Stimulated activated CD8-positive, alpha-beta memory T cell treated with anti-CD3 and anti-CD28 coated beads, Interleukin-7, amount 100 ng/mL, for 24 hours (primary cell): ENCODE measurements around the gene EIF4EBP2.

Experiments
- DNase-seq: peaks from one replicate; pipeline ENCODE4 v3.0.0-alpha.2; 2020; ENCODE audit warnings: low read depth

The EIF4EBP2 gene

DNA sequence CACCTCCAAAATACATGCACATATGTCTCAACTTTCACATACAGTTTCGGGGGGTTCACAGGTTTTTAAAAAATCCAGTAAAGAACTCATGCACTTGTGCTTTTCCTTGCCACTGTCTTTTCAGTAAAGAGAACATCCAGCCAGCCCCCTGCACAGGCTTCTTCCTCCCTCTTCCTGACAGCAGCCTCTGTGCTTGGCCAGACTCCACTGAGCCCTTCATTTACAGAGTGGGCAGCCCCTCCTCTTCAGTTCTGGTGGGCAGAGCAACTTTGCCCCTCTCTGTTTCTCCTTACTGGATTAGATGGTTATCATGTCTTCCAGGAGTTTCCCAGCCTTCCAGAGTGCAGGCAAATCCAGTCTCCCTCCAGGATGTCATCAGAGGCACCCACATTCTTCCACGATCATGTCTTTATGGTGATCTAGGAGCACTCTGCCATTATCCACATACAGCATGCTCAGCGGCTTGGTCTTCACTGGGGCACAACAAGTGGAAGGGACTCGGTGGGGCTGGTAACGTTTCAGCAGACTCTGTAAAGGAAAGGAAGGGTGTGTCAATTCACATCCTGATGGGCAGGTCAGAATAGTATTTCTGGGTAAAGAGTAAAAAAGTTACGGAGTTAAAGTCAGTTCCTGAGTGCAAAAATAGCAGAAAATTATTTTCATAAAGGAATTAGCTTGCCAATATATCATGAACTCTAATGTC lies 28.8 kb downstream of the EIF4EBP2 start:
- DNase-seq, result no peak

DNA sequence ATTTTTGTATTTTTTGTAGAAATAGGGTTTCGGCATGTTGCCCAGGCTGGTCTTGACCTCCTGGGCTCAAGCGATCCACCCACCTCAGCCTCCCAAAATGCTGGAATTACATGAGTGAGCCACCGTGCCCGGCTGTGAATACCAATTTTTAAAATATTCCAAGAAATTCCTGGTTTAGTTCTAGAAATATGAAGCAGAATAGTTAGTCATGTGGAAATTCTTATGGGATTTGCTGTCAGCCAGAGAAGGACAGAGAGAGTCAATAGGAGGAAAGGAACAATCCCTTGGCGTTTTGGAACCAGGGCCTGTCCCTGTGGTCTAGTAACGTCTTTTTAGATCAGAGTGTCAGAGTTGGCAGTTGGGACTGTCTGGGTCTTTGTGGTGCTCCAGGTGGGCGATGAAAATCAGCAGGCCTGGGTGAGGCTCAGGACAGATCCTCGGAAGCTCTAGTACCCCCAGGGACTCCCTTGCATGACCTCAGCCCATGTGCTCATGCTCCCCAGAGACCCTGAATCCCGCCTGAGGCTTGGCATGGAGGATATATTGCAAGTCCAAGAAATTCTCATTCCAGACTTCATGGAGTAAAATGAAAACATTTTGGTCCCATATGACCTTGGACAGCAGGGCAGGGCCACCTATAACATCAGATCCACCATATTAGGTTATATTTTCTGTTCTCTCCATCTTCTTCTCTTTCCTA lies 29.8 kb downstream of the EIF4EBP2 start:
- DNase-seq, result no peak

DNA sequence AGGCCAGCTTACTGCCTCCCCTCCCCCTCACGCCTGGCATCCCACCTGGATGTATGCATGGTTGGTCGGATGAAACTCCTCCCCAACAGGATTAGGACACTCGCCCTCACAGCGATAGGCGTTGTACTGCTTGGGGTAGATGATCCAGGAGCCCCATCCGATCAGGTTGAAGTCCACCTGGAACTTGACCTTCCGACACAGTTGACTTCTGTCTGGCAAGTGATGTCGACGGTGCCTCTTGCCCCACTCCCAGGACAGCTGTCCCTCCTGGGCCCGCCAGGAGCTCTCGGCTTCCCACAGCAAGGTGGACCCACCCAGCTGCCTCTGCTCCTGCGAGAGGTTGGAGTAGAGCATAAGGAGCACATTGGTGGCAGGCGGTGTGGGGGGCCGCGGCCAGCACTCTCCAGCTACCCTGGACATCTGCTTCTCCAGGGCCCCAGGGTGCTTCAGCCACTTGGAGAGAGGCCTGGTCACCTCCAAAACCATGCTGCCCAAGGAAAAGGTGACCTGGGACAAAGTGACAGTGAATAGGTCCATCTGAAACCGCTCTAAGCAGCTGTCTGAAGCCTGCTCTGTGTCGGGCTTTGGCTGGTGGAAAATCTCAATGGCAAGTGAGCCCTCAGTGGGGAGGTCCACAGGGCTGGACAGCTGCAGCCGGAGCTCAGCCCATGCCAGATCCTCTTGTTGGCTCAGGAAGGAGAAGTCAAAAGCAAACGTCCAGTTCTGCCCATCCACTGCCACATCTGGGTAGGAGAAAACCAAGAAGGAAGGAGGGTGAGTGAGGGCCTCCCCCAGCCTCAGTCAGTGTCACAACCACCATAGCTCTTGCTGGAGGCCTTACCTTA lies 31.5 kb downstream of the EIF4EBP2 start:
- DNase-seq, result no peak

DNA sequence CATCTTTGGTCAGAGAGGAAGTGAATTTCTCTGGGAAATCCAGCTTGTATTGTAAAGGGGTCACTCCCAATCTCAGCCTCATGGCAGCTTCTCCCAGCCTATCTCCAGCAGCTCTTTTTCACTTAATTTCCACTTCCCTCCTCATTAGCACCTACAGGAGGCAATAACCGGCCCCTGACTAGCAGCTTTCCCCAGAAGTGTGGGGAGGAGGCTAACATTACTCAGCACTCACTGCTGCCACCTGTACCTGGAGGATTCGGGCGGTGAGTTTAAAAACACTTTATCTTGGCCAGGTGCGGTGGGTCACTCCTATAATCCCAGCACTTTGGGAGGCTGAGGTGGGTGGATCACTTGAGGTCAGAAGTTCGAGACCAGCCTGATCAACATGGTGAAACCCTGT lies 33.8 kb downstream of the EIF4EBP2 start:
- no peak for DNase-seq

DNA sequence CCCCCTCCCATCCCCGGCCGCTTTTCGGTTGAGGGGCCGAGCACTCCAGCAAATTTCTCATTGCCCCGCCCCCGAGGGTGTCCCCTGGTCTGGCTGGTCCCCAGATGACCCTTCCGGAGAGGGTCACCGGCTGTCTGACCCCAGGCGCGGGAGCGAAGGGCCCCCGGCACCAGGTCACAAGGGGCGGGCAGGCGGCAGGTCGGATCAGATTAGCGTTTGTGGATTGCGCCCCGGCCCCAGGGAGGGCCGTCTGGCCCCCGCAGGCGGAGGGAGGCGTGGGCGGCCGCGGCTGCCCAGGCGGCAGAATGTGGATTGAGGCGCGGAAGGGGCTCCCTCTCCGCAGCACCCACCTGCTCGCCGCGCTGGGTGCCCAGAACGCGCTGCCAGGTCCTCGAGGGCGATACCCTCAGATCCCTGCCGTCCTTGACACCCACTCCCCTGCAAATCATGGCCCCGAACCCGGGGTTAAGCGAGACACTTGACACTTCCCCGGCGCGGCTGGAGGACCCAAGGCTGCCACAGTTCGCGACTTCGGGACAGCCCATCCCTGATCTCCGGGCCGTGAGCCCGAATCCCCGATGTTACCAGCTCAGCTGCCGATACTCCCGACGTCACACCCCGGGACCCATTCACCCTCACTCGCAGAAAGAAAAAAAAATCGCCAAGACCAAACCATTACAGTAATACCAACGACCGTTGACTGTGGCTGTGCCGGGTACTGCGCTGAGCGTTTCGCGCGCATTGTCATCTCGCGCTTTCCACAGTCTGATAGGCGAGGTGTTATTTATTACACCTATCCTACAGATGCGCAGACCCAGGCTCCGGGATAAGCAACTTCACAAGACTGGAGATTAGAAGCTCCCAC lies 36.6 kb downstream of the EIF4EBP2 start:
- DNase-seq, result no peak

DNA sequence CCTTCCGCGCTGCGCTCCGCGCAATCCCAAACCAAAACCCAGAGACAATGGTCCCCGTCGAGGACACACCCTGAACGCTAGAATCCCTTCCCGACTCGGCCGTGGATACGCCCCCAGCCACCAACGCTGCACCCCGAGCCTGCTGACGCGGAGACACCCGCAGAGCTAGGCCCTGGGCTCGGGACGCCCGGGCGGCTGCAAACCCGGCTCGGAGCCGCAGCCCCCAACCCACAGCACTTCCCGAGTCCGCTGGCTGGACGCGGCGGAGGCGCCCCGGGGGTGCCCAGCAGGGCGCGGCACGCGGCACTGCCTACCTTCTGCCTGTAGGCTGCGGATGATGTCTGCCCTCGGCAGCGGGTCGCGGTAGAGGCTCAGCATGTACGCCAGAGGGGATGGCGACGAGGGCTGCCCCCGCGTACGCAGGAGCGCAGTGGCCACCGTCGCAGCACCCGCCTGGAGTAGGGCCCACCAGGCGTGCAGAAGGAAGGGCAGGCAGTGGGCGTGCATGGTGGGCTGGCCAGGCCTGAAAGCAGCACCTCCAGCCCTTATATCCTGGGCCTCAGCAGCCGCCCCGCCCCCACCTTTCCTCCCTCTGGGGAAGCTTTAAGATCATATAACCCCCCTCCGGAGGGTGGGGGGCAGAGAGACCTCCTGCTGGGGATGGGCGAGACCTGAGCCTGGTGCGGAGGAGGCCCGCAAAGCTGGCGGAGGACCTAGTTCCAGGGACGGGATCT lies 37.4 kb downstream of the EIF4EBP2 start, which contains the start of gene NODAL:
TSS of gene NODAL (minus strand) at position 521 of the 734 bp plus-strand sequence. CDS start at position 507, 14 bp downstream.
- no peak for DNase-seq

DNA sequence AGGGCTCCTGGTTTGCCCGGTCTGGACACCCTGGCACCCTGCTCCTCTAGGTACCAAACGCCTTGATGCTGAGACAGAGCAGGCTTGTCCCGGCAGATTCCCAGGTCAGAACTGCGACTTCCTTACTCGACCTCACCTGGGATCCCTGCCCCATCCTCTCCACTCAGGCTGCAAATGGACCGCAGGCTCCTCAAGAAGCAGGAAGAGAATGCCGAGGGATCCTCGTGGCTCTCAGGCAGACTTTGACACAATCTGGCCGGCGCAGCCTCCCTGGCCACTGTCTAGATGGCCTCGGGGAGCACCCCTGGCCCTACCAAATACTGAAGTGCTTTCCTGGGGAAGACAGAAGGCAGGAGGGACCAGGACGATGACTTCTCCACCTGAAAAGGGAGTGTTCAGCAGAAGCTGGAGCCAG lies 38.0 kb downstream of the EIF4EBP2 start:
- DNase-seq, result no peak

DNA sequence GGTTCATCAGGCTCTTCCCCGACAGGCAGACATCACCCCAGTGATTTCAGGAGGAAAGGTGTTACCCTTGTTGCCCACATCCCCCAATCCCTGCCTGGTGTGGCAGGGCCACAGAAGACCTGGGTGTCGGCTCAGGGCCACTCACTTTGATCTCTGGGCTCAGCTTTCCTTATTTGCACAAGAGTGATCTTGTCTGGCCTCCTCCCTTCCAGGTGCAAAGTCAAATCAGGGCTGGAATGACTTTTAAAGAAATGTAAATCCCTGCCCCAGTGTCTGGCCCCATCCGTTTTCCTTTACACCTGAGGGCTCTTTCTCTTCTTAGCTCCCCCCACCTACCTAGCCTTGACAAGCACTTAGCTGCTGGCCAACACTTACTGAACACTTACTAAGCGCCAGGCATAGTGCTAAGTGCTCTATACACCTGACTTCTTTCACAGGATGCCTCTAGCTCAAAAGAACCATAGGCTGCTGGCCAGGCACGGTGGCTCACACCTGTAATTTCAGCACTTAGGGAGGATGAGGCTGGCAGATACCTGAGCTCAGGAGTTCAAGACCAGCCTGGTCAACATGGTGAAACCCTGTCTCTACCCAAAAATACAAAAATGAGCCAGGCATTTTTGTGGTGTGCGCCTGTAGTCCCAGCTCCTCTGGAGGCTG lies 38.5 kb downstream of the EIF4EBP2 start:
- no peak for DNase-seq

DNA sequence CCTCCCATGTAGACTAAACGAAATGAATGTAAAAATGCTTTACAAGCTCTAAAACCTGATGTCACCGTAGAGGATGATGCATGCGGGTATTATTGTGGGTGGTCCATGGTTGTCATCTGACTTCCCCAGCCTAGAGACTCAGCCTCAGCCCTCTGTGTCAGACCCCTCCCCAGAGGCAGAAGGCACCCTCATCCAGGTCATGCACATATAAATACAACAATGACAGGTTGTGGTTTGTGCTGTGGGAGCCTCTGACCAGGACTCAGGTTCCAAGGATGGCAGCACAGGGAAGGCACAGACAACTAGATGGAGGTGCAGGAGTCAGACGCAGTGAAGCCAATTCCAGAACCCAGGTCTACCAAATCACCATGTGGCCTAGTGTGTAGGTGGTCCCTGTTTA lies 40.8 kb downstream of the EIF4EBP2 start:
- DNase-seq, result no peak

DNA sequence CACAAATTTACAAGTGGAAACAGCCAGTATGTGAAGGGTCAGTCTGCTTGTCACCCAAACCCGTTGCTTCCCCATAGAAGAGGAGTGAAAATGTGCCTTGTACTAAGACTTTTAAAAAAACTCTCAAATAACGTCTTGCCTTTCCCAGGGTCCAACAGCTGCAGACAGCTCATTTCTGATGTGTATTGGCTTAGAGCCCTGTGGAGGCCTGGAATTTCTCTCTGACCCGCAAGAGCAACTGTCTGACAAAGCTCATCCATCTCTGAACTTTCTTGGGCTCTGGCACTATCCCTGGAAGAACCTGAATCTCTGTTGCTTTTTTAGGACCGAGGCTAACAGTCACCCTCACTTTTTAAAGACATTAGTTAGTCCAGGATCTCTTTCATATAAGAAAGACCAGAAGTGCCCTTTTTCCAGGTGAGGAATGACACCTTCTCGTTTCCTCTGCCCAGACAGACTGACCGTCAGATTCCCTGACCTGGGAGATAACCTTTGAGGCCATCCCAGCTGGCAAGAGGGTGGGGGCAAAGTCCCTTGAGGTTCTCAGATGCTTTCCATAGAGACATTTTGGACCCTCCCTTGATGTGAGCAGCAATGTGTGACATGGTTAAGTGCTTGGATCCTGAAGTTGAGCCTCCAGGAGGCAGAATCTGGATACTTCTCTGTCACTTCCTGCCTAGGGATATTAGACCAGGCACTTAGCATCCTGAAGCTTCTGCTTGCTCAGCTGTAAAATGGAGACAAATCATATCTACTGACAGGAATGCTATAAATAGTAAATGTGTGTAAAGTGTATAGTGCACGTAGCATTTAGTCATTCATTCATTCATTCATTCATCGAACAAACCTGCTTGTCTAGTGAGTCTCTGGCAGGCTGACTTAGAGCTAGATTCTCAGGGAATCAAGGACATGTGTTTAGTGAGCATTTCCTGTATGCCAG lies 42.0 kb downstream of the EIF4EBP2 start:
- no peak for DNase-seq

DNA sequence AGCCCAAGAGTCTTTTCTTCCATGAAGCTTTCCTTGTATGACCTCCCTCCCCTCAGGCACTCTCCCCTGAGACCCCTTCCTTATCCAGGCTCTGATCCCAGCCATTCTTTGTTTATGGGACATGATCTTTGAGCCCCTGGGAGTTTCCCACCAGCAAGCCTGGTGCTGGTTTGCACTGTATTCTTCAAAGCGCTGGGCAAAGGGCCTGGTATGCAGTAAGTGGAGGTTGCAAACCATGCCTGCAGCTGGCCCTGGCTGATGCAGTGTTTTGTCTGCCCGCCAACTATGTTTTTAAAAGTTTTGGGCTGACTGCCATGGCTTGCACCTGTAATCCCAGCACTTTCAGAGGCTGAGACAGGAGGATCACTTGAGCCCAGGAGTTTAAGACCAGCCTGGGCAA lies 44.3 kb downstream of the EIF4EBP2 start:
- no peak for DNase-seq

DNA sequence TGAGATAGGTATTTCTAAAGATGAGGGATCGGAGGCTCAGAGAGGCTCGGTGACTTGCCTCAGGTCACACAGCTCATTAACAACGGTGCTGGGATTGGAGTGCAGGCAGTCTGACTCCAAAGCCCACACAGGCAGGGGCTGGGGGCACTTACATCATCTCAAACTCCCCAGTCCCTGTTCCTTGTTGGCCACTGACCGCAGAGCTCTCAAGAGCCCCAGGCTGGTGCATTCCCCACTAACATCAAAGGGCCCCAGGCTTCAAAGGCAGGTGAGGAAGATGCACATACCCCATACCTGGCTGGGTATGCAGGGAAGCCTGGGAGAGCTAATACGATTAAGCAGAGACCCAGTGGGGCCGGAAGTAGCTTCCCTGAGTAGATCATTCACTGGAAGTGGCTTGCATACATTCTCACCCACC lies 51.3 kb downstream of the EIF4EBP2 start:
- DNase-seq, result no peak

DNA sequence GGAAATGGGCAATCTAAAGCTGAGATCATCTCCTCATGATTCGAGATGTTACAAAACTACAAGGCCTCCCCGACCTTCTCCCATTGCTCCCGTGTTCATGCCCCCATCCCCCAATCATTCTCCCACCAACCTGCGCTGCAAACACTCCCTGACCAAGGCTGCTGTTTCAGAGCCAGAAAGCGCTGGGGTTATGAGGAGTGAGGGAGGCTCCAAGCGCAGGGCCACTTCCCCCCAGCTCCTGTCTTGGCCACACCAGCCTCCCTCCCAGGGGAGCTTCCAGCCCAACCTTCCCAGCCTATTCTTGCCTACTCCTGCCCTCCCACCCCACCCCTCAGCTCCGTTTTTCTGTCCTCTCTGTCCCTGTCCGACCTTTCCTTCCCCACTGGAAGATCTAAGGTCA lies 52.2 kb downstream of the EIF4EBP2 start:
- no peak for DNase-seq

DNA sequence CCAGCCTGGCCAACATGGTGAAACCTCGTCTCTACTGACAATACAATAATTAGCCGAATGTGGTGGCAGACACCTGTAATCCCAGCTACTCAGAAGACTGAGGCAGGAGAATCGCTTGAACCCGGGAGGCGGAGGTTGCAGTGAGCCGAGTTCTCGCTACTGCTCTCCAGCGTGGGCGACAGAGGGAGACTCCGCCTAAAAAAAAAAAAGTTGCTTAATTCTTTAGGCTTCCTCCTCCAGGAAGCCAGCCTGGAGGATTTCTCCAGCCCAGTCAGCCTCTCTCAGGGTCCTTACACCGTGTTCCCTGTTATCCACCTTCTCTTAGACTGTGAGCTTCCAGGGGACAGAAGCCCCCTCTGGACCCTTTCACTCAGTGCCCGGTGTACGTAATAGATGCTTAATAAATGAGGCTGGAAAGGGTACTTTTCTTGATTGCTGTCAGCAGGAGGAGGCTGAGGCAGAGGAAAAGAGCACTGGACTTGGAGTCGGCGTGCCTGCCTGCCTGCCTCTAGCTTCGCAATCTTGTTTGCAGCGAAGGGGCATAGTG lies 53.9 kb downstream of the EIF4EBP2 start:
- no peak for DNase-seq

DNA sequence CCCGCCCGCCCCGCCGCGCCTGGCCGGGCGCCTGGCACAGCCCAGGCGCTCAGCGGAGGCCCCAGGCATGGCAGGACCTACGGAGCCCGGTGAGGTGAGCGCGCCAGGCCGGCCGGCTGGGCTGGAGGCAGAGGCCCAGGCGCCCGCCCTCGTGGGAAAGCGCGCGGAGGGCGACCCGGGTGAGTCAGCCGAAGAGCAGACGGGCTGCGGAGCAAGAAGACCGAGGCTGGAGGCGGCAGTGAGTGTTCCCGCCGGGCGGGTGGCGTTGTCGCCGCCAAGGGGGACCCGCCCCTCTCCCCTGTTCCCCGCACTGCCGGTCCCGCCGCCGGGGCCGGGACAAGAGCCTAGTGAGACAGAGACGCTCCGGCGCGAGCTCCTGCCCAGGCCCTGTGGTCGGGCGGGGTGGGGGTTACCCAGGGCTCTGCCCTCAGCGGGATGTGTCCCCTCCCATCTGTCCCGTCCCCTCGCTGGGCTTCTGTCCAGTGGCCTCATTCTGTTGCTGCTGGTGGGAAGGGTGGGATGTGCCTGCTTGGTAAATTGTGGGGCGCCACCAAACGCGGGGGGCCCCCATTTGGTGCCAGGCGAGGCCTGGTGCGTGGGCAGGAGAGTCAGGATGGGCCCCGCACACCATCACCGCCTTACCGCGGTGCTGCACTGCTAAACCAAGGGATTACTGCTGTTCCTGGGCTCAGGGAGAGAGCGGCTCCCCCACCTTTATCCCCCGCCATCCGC lies 54.5 kb downstream of the EIF4EBP2 start:
- DNase-seq, result peak; percentile 20

DNA sequence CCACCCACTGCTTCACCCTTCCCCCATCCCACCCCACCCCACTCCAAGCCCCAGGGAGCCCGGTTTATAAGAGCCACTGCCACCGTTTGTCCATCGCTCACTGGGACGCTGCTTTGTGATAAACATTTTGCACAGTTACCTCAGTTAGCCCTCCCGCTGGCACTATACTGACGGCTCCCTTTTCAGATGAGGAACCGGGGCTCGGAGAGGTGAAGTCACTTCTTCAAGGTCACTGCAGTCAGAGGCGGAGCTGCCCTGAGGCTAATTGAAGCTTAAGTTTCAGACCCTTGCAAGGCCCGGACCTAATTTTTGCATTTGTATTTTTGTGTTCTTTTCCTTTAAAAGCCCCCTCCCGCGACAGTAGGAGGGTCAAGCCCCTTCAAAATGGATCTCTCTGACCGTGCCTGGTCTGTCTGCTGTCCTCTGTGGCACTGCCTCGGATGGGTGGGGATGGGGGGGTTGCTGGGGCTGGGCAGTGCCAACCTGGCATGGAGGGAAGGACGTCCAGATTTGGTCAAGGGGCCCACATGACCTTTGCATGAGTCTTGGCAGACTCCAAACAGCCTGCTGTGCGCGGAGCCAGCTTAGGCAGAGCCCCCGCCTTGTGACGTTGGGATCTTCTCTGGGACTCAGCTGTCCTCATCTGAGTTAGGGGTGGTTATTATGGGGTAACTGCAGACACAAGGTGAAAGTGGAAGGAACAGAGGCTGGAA lies 55.3 kb downstream of the EIF4EBP2 start:
- no peak for DNase-seq

DNA sequence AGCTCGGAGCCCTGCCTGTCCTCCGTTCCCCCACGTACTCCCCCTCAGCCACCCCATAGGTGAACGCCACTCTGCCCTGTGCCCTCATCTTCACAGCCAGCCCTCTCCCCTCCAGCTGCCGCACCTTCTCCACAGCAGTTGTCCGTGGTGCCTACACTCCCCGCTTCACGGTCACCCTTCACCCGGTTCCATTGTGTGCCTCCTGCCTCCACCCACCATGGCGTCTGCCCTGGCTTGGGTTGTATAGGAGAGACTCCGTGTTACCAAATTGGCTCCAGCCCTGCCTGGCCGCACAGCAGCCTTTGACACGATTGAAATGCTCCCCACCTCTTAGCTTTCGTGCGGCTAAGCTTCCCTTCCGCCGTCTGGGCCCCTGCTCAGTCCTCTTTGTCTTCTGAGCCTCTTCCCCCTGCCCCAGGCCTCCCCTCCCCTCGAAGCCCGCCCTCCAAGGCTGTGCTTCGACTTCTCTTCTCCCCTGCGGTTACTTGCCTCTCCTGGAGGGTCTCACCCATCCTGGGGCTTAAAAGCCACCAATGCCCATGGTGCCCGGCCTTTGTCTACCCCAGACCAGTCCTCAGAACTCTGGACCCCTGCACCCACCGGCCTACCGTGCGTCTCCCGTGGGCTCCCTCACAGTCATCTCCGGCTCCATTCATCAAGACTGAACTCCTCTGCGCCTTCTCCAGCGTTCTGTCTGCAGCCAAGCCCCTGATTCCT lies 56.0 kb downstream of the EIF4EBP2 start:
- no peak for DNase-seq
